ENCODE measurements around the gene HIVEP2.

Gene HIVEP2

DNA sequence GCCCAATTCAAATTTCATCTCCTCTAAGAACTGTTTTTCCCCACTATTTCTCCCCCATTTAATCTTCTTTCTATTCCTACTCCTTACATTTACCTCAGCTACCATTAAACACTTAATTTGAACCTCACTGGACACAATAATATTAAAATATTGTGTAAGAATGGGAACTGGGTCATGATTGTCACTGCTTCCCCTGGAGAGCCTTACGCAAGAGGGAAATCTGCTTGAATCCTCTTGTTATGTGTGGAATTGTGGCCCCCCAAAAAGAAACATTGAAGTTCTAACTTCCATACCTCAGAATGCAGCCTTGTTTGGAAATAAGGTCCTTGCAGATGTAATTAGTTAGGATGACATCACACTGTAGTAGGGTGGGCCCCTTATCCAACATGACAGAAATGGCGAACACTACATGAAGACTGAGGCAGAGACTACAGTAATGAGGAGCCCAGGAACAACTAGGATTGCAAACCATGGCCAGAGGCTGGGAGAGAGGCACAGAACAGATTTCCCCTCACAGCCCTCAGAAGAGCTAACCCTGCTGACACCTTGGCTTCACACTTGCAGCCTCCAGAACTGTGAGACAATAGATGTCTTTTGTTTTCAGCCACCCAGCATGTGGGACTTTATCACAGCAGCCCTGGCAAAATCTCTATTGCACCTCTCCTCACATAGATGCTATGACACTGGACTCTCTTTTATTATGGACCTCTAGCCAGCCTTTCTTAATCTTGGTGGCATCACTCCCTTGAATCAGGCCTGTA is 29.9 kb downstream of the HIVEP2 start:
- no peak for DNase-seq (ENCODE audit: insufficient read length, low spot score)
- peak; percentile 73 for FAIRE-seq
- TF ChIP-seq SPI1 (IDR thresholded peaks at IDR 0.05; ENCODE audit: low read depth, low read length) (no peak), POLR2A (IDR thresholded peaks at IDR 0.05; ENCODE audit: low read depth, low read length) (no peak), POU2F2 (IDR thresholded peaks at IDR 0.05; ENCODE audit: low read depth, low read length) (no peak), TAF1 (IDR thresholded peaks at IDR 0.05; ENCODE audit: low read depth, low read length) (no peak), PAX5 (IDR thresholded peaks at IDR 0.05; ENCODE audit: insufficient read depth, low read length, severe bottlenecking) (no peak), POLR2AphosphoS5 (IDR thresholded peaks at IDR 0.05; ENCODE audit: low read depth, low read length) (no peak)

- no peak for DNase-seq (ENCODE audit: insufficient read length, low spot score)
- no peak for FAIRE-seq
- no peak for TF ChIP-seq SPI1 (IDR thresholded peaks at IDR 0.05; ENCODE audit: low read depth, low read length)
- TF ChIP-seq PAX5 (IDR thresholded peaks at IDR 0.05; ENCODE audit: insufficient read depth, low read length, severe bottlenecking): no peak
- TF ChIP-seq POLR2AphosphoS5 (IDR thresholded peaks at IDR 0.05; ENCODE audit: low read depth, low read length): no peak
- no peak for TF ChIP-seq POLR2A (IDR thresholded peaks at IDR 0.05; ENCODE audit: low read depth, low read length)
Measured at GRCh38 chr6:142914369-142914768, 30.6 kb downstream of the HIVEP2 start.

- peak; percentile 99 for FAIRE-seq
- DNase-seq (ENCODE audit: insufficient read length, low spot score): peak; percentile 27
- TF ChIP-seq POLR2AphosphoS5 (IDR thresholded peaks at IDR 0.05; ENCODE audit: low read depth, low read length) (no peak), PAX5 (IDR thresholded peaks at IDR 0.05; ENCODE audit: insufficient read depth, low read length, severe bottlenecking) (no peak), TAF1 (IDR thresholded peaks at IDR 0.05; ENCODE audit: low read depth, low read length) (no peak), POU2F2 (IDR thresholded peaks at IDR 0.05; ENCODE audit: low read depth, low read length) (peak; percentile 47; the same call in 1 of the 2 replicates), POLR2A (IDR thresholded peaks at IDR 0.05; ENCODE audit: low read depth, low read length) (peak; percentile 40; the same call in 1 of the 2 replicates), SPI1 (IDR thresholded peaks at IDR 0.05; ENCODE audit: low read depth, low read length) (peak; percentile 100)
Measured at GRCh38 chr6:142913511-142914047, 31.4 kb downstream of the HIVEP2 start.

DNA sequence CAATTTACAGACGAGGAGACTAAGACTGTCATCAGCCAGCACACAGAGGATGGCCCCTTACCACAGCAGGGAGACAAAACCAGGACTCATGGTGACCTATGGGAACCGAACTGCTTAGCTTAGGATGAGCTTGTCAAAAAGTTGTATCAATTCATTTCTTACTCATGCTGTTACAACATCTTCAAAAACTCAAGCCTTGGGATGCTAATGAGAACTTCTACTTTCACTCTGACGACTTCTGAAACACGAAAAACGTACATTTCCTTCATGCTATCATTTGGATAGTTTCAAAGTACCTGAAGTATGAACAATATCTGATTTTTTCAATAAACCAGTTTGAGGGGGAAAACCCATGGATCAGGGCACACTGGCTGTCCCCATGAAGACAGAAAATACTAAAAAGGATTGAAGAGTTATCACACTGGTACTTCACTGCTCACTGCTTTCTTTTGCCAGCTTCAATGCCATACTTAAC is 31.9 kb downstream of the HIVEP2 start:
- DNase-seq (ENCODE audit: insufficient read length, low spot score) (no peak), FAIRE-seq (no peak)
- TF ChIP-seq POLR2AphosphoS5 (IDR thresholded peaks at IDR 0.05; ENCODE audit: low read depth, low read length): no peak
- no peak for TF ChIP-seq SPI1 (IDR thresholded peaks at IDR 0.05; ENCODE audit: low read depth, low read length)
- no peak for TF ChIP-seq PAX5 (IDR thresholded peaks at IDR 0.05; ENCODE audit: insufficient read depth, low read length, severe bottlenecking)
- no peak; the same call in 1 of the 2 replicates for TF ChIP-seq POU2F2 (IDR thresholded peaks at IDR 0.05; ENCODE audit: low read depth, low read length)
- TF ChIP-seq TAF1 (IDR thresholded peaks at IDR 0.05; ENCODE audit: low read depth, low read length): no peak
- TF ChIP-seq POLR2A (IDR thresholded peaks at IDR 0.05; ENCODE audit: low read depth, low read length): no peak

- no peak for DNase-seq (ENCODE audit: insufficient read length, low spot score)
- TF ChIP-seq POLR2A (IDR thresholded peaks at IDR 0.05; ENCODE audit: low read depth, low read length) (no peak), PAX5 (IDR thresholded peaks at IDR 0.05; ENCODE audit: insufficient read depth, low read length, severe bottlenecking) (no peak), POLR2AphosphoS5 (IDR thresholded peaks at IDR 0.05; ENCODE audit: low read depth, low read length) (no peak), SPI1 (IDR thresholded peaks at IDR 0.05; ENCODE audit: low read depth, low read length) (no peak), POU2F2 (IDR thresholded peaks at IDR 0.05; ENCODE audit: low read depth, low read length) (no peak), TAF1 (IDR thresholded peaks at IDR 0.05; ENCODE audit: low read depth, low read length) (no peak)
- no peak for FAIRE-seq
Measured at GRCh38 chr6:142912125-142912524, 32.9 kb downstream of the HIVEP2 start.

DNA sequence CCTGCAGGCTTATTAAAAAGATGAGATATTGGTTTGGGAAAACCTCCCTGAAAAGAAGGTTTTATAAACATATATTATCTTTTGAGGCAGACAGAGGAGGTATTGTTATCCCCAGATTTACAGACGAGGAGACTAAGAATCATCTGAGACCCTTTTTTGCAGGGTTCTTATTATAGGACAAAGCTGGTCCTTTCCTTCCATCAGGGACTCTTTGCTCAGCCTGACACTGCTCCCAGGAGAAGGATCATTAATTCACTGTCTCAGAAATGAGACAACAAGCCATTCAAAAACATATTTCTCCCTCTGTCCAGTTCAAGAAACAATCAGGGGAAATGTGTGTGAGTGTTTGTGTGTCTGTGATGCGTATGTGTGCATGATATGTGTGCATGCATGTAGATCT is 33.5 kb downstream of the HIVEP2 start:
- peak; percentile 76 for FAIRE-seq
- DNase-seq (ENCODE audit: insufficient read length, low spot score): no peak
- TF ChIP-seq POLR2AphosphoS5 (IDR thresholded peaks at IDR 0.05; ENCODE audit: low read depth, low read length) (no peak), POU2F2 (IDR thresholded peaks at IDR 0.05; ENCODE audit: low read depth, low read length) (no peak), TAF1 (IDR thresholded peaks at IDR 0.05; ENCODE audit: low read depth, low read length) (no peak), POLR2A (IDR thresholded peaks at IDR 0.05; ENCODE audit: low read depth, low read length) (no peak), PAX5 (IDR thresholded peaks at IDR 0.05; ENCODE audit: insufficient read depth, low read length, severe bottlenecking) (no peak), SPI1 (IDR thresholded peaks at IDR 0.05; ENCODE audit: low read depth, low read length) (no peak)

DNA sequence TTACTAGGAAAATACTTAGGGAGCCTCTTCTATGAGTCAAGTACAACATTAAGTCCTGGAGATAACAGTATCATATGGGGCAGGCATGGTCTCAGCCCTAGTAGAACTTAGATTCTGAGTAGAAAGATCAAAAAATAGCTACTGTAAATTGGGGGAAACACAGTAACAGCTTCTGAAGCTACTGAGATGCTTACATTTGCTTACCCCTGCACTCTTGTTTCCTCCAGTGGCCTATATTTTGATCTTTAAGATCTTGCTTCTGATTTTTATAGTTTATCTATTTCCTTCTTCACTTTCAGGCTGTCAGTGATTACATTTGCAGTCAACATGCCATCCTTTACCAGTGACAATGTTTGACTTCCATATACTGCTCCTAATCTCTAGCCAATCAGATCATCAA is 35.3 kb downstream of the HIVEP2 start:
- no peak for DNase-seq (ENCODE audit: insufficient read length, low spot score)
- FAIRE-seq: peak; percentile 60
- no peak for TF ChIP-seq POLR2AphosphoS5 (IDR thresholded peaks at IDR 0.05; ENCODE audit: low read depth, low read length)
- no peak for TF ChIP-seq POU2F2 (IDR thresholded peaks at IDR 0.05; ENCODE audit: low read depth, low read length)
- no peak for TF ChIP-seq PAX5 (IDR thresholded peaks at IDR 0.05; ENCODE audit: insufficient read depth, low read length, severe bottlenecking)
- TF ChIP-seq SPI1 (IDR thresholded peaks at IDR 0.05; ENCODE audit: low read depth, low read length): no peak
- TF ChIP-seq POLR2A (IDR thresholded peaks at IDR 0.05; ENCODE audit: low read depth, low read length): no peak
- no peak for TF ChIP-seq TAF1 (IDR thresholded peaks at IDR 0.05; ENCODE audit: low read depth, low read length)

DNA sequence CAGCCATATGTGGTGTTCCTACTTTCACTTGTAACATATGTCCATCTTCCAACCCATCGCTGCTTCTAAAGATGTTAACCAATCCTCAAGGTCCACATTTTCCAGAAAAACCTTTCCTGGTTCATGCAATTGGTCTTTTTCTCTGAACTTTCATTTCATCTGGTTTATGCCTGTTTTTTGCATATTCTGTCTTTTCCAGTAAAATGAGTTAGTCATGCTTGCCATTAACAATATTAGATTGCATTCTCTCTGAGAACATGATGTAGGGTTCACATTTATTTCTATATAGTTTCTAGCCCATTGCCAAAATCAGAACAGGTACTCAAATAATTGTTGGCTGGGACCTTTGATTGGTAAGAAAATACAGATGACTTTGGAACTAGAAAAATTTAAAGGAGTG is 36.7 kb downstream of the HIVEP2 start:
- DNase-seq (ENCODE audit: insufficient read length, low spot score): no peak
- peak; percentile 38 for FAIRE-seq
- TF ChIP-seq TAF1 (IDR thresholded peaks at IDR 0.05; ENCODE audit: low read depth, low read length): no peak
- TF ChIP-seq POU2F2 (IDR thresholded peaks at IDR 0.05; ENCODE audit: low read depth, low read length): no peak

DNA sequence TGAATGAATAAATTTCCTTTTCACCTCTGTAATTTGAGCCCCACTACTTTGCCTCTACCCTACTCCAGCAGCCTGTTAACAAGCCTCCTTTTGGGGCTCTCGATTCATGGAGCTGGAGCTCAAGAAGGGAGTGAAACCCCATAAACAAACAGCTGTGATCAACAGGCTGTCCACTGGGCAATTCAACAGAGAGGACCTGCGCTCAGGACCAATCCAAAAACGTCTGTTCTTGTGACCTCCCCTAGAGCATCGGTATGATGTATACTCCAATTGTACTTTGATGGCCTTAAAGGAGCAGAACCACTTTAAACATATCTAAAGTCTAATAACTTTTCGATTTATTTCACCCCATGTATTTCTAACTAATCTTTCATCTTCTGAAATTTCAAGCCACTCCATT is 37.4 kb downstream of the HIVEP2 start:
- TF ChIP-seq PAX5 (IDR thresholded peaks at IDR 0.05; ENCODE audit: insufficient read depth, low read length, severe bottlenecking): no peak
- TF ChIP-seq POLR2AphosphoS5 (IDR thresholded peaks at IDR 0.05; ENCODE audit: low read depth, low read length): no peak
- TF ChIP-seq POU2F2 (IDR thresholded peaks at IDR 0.05; ENCODE audit: low read depth, low read length): no peak
- TF ChIP-seq POLR2A (IDR thresholded peaks at IDR 0.05; ENCODE audit: low read depth, low read length): no peak
- TF ChIP-seq TAF1 (IDR thresholded peaks at IDR 0.05; ENCODE audit: low read depth, low read length): no peak
- TF ChIP-seq SPI1 (IDR thresholded peaks at IDR 0.05; ENCODE audit: low read depth, low read length): no peak
- DNase-seq (ENCODE audit: insufficient read length, low spot score): no peak
- no peak for FAIRE-seq

Measured in GM12891 (cell line).